ENCODE results near the gene MED16.

MED16 gene

DNA sequence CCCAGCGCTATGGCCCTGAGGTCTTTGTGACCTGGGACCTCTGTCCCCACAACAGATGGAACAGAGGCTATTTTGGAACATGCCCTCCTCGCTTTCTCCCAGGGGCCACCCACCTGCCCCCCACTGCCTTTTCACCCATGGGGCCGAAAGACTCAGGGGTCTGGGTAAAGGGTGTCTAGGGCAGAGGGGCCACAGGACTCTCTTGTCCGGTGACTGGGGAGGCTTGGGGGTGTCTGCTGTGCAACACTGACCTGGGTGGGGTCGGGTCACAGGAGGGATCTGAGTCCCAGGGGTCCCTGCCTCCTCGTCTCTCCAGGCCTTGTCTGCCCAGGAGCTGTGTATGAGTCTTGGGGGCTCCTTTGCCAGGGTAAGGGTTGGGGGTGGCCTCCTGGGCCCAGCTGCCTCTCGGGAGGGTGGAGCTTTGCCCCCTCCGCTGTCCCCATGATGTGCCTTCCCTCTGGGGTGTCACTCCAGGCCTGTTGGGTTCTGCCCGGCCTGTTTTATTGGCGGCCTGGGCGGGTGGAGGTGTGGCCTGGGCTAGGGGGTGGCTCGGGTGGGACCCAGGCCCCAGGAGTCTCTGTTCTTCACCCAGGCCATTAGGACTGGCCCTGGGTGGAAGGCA, 34.9 kb upstream of the MED16 start:
- DNase-seq, result no peak

DNA sequence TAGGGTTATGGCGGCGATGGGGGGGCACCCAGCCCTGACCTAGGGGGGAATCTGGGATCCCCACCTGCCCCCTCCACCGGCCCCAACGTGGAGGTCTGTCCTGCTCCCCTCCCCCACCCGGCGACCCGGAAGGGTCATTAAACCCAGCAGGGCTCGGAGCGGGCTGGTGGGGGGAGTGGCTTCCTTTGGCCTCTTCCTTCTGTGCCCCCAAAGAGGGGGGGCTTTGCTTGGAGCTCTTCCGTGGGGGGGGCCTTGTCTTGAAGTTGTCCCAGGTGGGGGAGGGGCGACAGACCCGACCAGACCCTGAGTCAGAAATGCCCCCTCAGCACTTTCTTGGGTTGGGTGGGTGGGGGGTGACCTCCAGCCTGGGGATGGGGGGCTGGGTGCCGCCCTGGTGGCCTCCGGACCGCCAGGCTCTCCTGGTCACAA, 34.4 kb upstream of the MED16 start:
- DNase-seq, result peak; percentile 21

DNA sequence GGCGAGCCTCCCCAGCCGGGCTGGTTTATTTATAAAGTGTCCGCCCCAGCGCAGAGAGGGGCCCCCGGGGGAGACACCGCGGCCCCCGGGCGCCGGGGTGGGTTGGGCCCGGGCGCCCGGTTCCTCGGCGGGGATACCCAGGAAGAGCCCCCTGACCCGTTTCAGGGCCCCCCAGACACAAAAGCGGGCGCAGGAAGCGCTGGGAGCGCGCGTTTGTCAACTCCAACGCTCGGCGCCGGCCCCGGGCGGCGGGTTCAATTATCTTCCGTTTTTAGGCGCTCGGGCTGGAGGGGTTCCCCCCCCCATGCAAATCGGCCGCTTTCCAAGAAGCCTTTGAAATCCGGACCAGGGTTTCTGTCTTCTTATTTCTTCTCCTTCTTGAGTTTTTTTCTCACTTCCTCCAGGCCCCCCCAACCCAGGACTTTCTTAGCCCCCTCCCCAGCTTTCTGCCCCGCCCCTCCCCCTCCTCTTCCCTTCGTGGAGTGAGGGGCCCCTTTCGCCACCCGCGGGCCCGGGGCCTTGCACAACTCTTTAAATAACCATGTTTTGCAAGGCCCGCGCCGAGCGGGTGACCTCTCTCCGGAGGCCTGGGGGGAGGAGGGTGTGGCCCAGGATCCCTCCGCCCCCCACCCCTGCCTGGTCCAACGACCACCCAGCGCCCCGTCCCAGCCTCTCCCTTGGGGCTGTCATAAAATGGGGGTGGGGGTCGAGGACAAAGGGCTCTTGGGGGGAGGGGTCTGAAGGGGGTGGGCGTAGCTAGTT, 33.8 kb upstream of the MED16 start:
- peak; percentile 61 for DNase-seq

DNA sequence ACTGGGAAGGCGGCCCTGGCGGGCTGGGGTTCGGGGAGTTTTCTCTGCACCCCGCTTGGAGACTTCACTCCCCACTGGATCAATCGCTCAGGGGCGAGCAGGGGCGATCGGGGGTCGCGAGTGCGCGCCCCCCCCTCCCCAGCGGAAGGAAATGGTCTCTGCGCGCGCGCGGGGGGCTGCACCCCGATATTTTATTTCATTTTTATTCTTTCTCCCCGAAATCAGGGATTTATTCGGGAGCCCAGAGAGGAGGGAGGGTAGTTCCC, 33.3 kb upstream of the MED16 start:
- no peak for DNase-seq

DNA sequence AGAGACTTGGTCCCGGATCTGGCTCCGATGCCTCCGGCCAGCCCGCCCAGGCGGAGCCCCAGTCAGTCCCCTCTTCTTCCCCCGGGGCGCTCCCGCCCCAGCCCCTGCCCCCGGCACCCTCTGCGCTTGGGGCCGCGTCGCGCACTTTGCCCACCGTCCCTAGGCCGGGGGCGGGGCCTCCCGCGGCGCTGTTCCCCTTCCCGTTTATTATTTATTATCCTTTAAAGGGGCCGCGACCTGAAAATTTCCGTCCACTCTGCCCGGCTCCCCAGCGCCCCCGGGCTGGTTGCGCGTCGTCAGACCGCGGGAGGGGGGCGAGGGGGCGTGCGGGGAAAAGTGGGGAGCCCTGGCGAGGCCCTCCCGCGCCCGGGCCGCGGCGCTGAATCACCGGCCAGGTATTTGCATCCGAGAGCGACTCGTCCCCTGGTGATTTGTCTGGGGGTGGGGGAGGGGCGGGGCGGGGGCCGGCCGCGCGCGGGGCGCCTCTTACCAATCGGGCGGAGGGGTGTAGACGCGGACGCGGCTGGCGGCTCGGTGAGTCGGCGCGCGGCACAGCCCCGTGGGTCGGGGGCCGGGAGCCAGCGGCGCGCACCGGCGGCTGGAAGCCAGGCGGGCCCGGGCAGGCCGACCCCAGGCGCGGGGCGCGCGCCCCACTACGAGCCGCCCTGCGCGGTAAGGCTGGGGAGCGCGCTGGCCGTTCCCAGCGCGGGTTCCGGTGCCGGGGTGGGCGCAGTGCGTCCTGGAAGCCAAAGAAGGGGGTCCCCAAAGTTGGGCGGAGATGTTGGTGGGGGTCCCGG, 32.7 kb upstream of the MED16 start, which contains the start of gene ARID3A:
Gene ARID3A (plus strand): TSS at position 510 of the 797 bp plus-strand sequence. CDS start 3,494 bp downstream, outside the sequence.
- DNase-seq, result peak; percentile 84

DNA sequence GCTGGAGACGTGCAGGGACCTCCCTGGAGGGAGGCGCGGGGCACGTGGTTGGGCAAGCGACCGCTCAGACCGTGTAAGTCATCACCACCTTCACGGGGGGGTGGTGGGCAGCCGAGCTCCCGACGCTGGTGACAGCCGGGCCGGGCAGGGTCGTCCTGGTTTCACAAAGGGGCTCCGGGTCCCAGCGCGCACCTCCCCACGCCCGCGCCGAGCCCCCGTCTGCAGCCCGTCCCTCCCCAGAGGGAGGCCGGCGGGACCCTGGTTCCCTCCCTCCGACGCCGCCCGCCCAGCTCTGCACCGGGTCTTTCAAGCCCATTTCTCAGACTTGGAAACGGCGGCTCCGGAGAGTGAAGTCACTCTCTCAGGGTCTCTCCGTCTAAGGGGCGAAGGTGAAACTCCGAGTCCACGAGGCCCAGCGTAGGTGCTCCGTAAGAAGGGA, 32.1 kb upstream of the MED16 start:
- DNase-seq, result peak; percentile 64

DNA sequence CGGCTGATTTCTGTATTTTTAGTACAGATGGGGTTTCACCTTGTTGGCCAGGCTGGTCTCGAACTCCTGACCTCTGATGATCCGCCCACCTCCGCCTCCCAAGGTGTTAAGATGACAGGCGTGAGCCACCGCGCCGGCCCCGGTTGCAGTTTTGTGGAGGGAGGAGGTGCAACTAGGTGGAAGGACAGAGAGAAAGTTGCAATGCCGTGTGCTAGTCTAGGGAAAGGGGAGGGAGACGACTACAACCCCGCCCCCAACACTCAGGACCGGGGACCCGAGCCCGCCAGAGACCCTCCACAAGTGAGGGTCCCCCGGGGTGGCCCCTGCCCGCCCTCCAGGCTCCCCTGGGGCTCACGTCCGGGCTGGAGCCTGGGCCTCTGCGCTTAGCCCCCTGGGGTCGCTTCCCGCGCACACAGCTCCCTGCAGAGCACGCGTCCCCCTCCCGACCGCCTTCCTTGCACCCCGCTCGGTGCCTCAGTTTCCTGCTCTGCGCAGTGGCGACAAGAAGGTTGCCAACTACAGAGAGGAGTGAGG, 31.6 kb upstream of the MED16 start:
- DNase-seq, result peak; percentile 17

DNA sequence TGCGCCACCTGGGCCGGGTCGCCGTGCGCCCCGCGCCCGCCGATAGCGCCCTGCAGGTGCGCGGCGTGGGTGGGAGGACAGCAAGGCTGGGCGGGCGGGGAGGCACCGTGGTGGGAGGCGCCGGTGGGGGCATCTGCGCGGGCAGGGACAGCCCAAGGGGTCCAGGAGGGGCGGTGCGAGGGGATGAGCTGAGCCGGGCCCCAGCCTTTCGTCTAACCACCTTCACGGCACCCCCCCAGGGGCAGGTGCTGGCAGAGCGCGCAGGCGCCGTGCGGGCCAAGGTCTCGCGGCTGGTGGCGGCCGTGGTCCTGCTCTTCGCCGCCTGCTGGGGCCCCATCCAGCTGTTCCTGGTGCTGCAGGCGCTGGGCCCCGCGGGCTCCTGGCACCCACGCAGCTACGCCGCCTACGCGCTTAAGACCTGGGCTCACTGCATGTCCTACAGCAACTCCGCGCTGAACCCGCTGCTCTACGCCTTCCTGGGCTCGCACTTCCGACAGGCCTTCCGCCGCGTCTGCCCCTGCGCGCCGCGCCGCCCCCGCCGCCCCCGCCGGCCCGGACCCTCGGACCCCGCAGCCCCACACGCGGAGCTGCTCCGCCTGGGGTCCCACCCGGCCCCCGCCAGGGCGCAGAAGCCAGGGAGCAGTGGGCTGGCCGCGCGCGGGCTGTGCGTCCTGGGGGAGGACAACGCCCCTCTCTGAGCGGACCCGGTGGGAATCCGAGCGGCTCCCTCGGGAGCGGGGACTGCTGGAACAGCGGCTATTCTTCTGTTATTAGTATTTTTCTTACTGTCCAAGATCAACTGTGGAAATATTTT, 27.3 kb upstream of the MED16 start:
- DNase-seq, result no peak

DNA sequence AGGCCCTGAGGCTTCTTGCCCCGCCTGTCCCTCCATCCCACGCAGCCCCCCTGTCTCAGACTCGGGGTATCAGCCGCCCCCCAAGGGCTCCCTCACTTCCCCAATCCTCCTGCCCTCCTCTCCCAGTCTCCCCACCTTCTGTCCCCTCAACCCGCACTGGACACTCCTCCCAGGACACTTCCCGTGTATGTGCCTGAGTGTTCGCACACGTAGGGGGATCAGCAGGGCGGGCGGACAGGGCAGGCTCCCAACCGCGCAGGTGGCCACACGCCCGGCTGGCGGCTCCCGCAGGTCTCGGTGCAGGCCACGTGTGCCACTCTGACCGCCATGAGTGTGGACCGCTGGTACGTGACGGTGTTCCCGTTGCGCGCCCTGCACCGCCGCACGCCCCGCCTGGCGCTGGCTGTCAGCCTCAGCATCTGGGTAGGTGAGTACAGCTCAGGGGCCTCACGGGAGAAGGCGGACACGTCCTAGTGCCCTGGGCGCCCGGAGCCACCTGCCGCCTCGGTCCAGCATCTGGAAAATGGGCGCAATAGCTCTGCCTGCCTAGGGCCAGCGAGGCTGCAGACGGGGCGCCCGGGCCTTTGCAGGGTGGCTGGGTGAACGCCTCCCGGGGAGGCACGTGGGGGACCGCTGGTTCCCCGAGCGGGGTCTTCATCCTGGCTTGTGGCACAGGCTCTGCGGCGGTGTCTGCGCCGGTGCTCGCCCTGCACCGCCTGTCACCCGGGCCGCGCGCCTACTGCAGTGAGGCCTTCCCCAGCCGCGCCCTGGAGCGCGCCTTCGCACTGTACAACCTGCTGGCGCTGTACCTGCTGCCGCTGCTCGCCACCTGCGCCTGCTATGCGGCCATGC, 26.4 kb upstream of the MED16 start:
- DNase-seq, result no peak

DNA sequence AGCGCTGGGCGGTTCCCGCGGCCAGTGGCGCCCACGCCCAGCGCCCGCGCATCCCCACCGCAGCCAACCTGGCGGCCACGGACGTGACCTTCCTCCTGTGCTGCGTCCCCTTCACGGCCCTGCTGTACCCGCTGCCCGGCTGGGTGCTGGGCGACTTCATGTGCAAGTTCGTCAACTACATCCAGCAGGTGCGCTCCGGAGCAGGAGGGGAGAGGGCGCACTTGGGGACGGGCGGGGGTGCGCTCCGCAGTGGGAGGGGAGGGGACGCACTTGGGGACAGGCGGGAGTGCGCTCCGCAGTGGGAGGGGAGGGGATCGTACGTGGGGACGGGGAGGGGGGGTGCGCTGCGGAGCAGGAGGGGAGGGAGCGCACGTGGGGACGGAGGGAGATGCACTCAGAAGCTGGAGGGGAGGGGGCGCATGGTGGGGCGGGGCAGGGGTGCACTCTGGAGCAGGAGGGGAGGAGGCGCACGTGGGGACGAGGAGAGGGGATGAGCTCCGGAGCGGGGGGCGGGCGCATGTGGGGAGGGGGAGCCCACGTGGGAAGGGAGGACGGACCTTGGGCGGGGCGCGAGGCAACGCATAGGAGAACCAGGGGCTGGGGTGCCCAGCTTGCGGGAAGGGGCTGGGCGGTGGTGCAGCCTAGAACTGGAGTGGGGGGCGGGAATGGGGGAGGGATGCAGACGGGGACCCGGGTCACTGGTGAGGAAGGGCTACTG, 25.7 kb upstream of the MED16 start:
- no peak for DNase-seq

DNA sequence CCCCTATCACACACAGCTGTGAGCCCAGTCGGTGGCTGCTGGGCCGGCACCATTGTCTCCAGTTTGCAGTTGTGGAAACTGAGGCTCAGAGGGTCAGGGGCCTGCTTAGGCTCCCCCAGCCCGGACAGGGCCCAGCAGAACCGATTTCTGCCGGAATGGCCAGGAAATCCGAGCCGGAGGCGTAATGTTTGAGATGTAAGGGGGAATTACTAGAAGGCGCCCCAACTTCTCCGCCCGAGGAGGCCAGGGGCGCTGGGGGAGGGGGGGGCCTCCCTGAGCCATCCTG, 25.1 kb upstream of the MED16 start:
- no peak for DNase-seq

DNA sequence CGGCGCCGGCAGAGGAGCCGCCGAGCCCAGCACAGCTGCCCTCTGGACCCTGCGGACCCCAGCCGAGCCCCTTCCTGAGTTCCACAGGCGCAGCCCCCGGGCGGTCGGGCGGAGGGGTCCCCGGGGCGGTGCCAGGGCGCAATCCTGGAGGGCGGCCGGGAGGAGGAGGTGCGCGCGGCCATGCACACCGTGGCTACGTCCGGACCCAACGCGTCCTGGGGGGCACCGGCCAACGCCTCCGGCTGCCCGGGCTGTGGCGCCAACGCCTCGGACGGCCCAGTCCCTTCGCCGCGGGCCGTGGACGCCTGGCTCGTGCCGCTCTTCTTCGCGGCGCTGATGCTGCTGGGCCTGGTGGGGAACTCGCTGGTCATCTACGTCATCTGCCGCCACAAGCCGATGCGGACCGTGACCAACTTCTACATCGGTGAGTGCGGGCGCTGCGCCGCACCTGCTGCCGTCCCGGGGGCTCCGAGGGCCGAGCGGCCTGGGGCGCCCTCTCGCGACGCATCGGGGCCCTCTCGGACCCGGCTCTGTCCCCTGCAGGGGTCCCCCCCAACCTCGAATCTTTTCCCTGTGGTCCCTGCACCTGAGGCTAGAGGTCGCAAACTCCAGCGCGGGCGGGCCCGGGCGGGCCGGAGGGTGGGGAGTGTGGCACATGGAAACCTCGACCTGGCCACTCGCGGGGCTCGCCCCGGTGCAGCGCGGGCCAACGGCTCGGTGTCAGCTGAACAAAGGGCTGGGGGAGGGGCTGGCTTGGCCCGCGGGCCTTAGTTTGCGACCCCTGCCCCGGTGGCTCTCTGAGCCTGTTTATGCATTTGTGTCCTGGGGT, 24.6 kb upstream of the MED16 start, which contains the start of gene KISS1R:
Gene KISS1R (plus strand): TSS at position 11 of the 829 bp plus-strand sequence. CDS start 170 bp downstream, at position 181.
- peak; percentile 57 for DNase-seq

DNA sequence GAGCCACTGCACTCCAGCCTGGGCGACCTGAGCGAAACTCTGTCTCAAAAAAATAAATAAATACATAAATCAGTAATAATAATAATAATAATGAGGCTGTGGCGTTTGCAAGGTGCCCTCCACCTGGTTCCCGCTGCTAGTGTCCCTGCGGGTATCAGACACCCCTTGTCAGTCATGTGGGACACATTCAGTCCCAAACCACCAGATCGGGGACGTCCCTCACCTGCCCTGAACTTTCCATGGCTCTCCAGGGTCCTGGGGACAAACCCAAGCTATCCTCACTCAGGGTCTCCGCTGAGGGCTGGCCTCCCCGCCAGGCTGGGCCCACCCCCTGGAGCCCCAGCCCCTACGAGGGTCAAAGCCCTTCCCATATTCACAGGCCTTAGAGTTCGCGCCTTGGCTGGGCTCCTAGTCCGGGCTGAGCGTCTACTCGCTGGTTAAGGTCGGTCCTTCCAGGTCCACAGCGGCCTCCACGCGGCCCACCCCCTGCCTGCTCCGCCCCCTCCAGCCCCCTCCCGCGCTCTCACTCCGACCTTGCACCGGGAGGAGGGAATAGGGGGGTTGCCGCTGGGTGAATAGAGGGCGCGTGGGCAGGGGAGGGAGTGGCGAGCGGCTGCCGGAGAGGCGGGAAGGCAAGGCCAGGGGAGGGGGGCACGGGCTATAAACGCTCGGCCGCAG, 23.8 kb upstream of the MED16 start:
- peak; percentile 20 for DNase-seq

DNA sequence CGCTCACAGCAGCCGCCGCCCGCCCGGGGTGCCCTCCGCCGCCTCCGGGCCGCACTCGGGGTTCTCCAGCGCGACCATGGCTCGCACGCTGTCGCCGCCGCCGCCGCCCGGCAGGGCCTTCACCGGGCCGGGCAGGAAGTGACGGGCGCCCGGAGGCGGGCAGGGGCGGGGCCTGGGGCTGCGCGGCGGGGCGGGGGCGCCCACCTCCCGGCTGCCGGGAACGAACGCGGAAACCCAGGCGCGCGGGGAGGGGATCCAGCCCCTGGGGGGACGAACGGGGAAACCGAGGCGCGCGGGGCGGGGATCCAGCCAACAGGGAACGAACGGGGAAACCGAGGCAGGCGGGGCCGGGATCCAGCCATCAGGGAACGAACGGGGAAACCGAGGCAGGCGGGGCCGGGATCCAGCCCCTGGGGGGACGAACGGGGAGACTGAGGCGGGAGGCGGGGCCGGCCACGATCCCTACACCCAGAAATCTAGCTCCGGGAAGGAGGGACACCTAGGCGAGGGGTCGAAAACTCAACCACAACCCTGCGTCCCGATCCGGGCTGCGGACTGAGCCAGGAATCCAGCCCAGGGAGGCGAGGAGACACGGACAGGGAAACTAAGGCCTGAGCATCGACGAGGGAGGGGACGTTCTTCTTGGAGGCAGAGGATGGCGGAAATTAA, 20.2 kb upstream of the MED16 start, which contains the start of gene R3HDM4:
Gene R3HDM4 (minus strand): TSS at position 140 of the 669 bp plus-strand sequence. CDS start 62 bp downstream, at position 78.
- peak; percentile 68 for DNase-seq

DNA sequence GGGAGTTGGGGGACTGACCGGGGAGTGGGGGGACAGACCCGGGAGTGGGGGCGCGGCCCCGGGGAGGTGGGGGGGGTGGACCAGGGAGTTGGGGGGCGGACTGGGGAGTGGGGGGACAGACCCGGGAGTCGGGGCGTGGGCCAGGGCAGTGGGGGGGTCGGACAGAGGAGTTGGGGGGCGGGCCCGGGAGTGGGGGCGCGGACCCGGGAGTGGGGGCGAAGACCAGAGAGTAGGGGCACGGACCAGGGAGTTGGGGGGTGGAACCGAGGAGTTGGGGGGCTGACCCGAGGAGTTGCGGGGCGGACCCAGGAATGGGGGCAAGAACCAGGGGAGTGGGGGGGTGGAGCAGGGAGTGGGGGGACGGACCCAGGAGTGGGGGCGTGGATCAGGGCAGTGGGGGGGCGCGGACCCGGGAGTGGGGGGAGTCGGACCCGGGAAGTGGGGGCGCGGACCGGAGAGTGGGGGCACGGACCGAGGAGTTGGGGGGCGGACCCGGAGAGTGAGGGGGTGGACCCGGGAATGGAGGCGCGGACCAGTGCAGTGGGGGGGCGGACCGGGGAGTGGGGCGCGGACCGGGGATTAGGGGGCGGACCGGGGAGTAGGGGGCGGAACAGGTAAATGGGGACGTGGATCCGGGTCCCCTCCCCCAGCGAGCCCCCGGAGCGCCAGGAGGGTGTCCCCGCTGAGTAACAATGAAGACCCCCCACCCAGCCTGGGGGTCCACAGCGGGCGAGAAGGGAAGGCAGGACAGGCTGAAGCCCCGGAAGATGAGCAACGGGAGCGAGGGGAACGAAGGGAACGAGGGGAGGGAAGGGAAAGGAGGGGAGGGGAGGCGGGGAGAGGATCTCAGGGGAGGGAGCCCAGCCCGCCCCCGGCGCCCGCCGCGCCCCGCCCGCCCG, 19.4 kb upstream of the MED16 start:
- peak; percentile 38 for DNase-seq

DNA sequence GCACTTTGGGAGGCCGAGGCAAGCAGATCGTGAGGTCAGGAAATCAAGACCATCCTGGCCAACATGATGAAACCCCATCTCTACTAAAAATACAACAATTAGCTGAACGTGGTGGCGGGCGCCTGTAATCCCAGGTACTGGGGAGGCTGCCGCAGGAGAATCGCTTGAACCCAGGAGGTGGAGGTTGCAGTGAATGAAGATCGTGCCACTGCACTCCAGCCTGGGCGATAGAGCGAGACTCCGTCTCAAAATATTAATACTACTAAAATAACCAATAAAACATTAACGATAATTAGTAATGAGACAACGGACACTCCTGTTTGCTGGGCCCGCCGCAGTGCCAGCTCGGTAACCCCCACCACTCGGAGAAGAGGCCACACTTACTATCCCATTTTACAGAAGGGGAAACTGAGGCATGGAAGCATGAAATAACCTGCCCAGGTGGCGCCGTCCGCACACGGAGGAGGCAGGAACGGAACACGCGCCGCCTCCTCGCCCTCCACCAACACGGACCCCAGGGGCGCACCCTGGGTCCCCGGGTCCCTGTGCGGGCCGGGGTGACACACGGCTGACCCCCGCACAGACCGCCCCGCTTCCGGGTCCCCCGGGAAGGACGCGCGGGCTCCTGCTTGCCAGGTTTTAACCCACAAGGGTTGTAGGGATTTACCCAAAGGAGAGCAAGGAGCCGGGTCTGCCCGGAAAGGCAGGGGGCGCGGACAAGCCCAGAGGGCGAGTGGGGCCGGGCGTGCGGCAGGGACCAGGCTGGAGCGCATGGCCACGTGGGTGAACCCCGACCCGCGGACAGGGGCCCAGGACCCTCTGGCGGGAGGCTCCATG, 18.4 kb upstream of the MED16 start:
- peak; percentile 1 for DNase-seq

Measured in OCI-M1 (cell line).